ENCODE results near the gene ZIK1. TPM values are rescaled to one million over a fixed set of nuclear protein-coding genes. Genes with fewer than 3 reads are reported as not detected.

Gene ZIK1
- total and polyA plus RNA-seq, 2 donors (not counting 3 experiments of a cell fraction or from before 2014, with no cell fraction given), result 0.79 to 2.4 TPM

GRCh38 chr19:57637379-57637778 is 53.4 kb downstream of the ZIK1 start:
- dilution Hi-C loops (cut with MboI; ENCODE audit: extremely low pct_ligation_motif_present, low sequenced_read_pairs) (no loop called here), intact Hi-C loops (cut with micrococcal nuclease) (loop anchor here (10.0 kb wide), 1 partner anchor 367 kb away; the partner anchor contains the start of gene ZNF606)
- ChIA-PET CTCF (no interaction called here), POLR2A (no interaction called here)
- no TSS peak for BruUV-seq (replicated peaks)
- Histone ChIP-seq H3K9ac (replicated peaks; ENCODE audit: extremely low read depth, insufficient read depth, low read length) (no peak overlapping the region), H3K4me3 (replicated peaks in 1 of 3; ENCODE audit: insufficient read depth in 1 of 3, low read depth in 1 of 3, low read length in 3 of 3) (no peak overlapping the region), H3K4me2 (ENCODE audit: insufficient read depth, low read length) (no peak overlapping the region), H3K9me1 (replicated peaks; ENCODE audit: control insufficient read depth, extremely low read depth, insufficient read depth, low read length) (no peaks in the 10 kb centered on the region), H3K79me2 (ENCODE audit: control insufficient read depth, insufficient read depth, low read length) (no peaks in the 10 kb centered on the region), H3K36me3 (ENCODE audit: control insufficient read depth in 2 of 2, extremely low read depth in 1 of 2, insufficient read depth in 2 of 2, low read length in 2 of 2) (peaks cover 9 to 31% of the 10 kb centered on the region in 2 experiments), H3K27ac (ENCODE audit: insufficient read depth, low read depth, low read length) (no peak overlapping the region), H3K27me3 (ENCODE audit: control insufficient read depth in 2 of 2, insufficient read depth in 2 of 2, low read length in 2 of 2) (no peaks in the 10 kb centered on the region), H2AFZ (ENCODE audit: low read depth, low read length) (no peak overlapping the region), H3K4me1 (ENCODE audit: control insufficient read depth, extremely low read depth, insufficient read depth, low read length) (peaks cover 5% of the 10 kb centered on the region), H3K9me3 (replicated peaks; ENCODE audit: control insufficient read depth, insufficient read depth, low read length) (peaks cover 18% of the 10 kb centered on the region), H4K20me1 (replicated peaks; ENCODE audit: control insufficient read depth, extremely low read depth, insufficient read depth, low read length) (no peaks in the 10 kb centered on the region)
- FAIRE-seq (no peak), DNase-seq (ENCODE audit: low read depth, low spot score) (no peak)
- TF ChIP-seq POLR2AphosphoS5 (IDR thresholded peaks at IDR 0.05; ENCODE audit: insufficient read depth, low read depth, low read length) (no peak), MYC (IDR thresholded peaks at IDR 0.05; ENCODE audit: low read depth, low read length) (no peak), POLR2A (IDR thresholded peaks at IDR 0.05; ENCODE audit: low read depth, low read length) (no peak), JUN (IDR thresholded peaks at IDR 0.05; ENCODE audit: borderline replicate concordance, insufficient read depth, insufficient read length, low read depth) (no peak), FOS (IDR thresholded peaks at IDR 0.05; ENCODE audit: borderline replicate concordance, insufficient read depth, low read length) (no peak), GATA2 (IDR thresholded peaks at IDR 0.05; ENCODE audit: insufficient read depth, insufficient read length, low read depth, low read length) (no peak), CTCF (IDR thresholded peaks at IDR 0.05; ENCODE audit: extremely low read depth in 1 of 2, insufficient read depth in 1 of 2, low read depth in 1 of 2, low read length in 2 of 2) (no peak), EZH2 (IDR thresholded peaks at IDR 0.05; ENCODE audit: borderline replicate concordance, low read depth, low read length, severe bottlenecking) (no peak)
- TF ChIP-seq, protein P1, sequence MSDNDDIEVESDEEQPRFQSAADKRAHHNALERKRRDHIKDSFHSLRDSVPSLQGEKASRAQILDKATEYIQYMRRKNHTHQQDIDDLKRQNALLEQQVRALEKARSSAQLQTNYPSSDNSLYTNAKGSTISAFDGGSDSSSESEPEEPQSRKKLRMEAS (IDR thresholded peaks at IDR 0.05; ENCODE audit: insufficient read depth, insufficient read length), result no peak
